SK-N-SH (cell line): ENCODE results near the gene PDCD2. TPM values are rescaled to one million over a fixed set of nuclear protein-coding genes. Genes with fewer than 3 reads are reported as not detected.

Experiments
- CTCF ChIA-PET: fragments of 300-600, 350-600 bp; formaldehyde crosslinking; extraction: SDS; loops from one replicate; lab custom pipeline; 2021; lab: Yijun Ruan, JAX
- POLR2A ChIA-PET: fragments of 350-600 bp; sonication (Branson Sonifier 250); formaldehyde crosslinking; extraction: SDS; loops from one replicate; lab custom pipeline; 2020; ENCODE audit warnings: antibody characterized with exemption, inconsistent platforms; lab: Yijun Ruan, JAX
- DNase-seq: peaks from one replicate; pipeline ENCODE4 v3.0.0; 2012
- H2AFZ ChIP-seq: fragments of 200-600 bp; sonication (generic); 2 replicates; pipeline ENCODE4 v1.8.1; 2016; ENCODE audit warnings: antibody characterized with exemption, mild to moderate bottlenecking, low read depth
- H3F3A ChIP-seq: fragments of 200-600 bp; sonication (generic); replicated peaks from 2 replicates; pipeline ENCODE3; 2016; ENCODE audit warnings: antibody characterized with exemption, mild to moderate bottlenecking; ENCODE audit not compliant: insufficient read depth
- H3K27ac ChIP-seq, 2 experiments: fragments of 200-500 bp in 1 of 2; fragments of 200-600 bp in 1 of 2; sonication (Bioruptor generic) in 1 of 2; sonication (generic), shearing (Covaris generic) in 1 of 2; 2 replicates each; pipeline versions ENCODE4 v1.5.1 to v1.6.1; 2014 to 2016; ENCODE audit warnings: low read depth in 2 of 2, inconsistent platforms in 1 of 2, low read length in 1 of 2, mild to moderate bottlenecking in 1 of 2, mixed read lengths in 1 of 2
- H3K27me3 ChIP-seq: fragments of 200-600 bp; sonication (generic), shearing (Covaris generic); 2 replicates; pipeline ENCODE4 v1.6.1; 2016; ENCODE audit warnings: mixed run types; ENCODE audit not compliant: insufficient read depth
- H3K36me3 ChIP-seq, 2 experiments: fragments of 200-500 bp in 1 of 2; fragments of 200-600 bp in 1 of 2; sonication (Bioruptor generic) in 1 of 2; sonication (generic) in 1 of 2; replicated peaks in 1 of 2; 2 replicates each; pipeline versions ENCODE3 to v1.5.1; 2014 to 2016; ENCODE audit warnings: low read length in 1 of 2, mild to moderate bottlenecking in 1 of 2; ENCODE audit not compliant: insufficient read depth in 2 of 2, control insufficient read depth in 1 of 2
- H3K4me1 ChIP-seq, 2 experiments: fragments of 200-500 bp in 1 of 2; fragments of 200-600 bp in 1 of 2; sonication (Bioruptor generic) in 1 of 2; sonication (generic), shearing (Covaris generic) in 1 of 2; 2 replicates each; pipeline versions ENCODE4 v1.5.1 to v1.6.1; 2014 to 2016; ENCODE audit warnings: low read depth in 1 of 2, low read length in 1 of 2, mixed run types in 1 of 2; ENCODE audit not compliant: insufficient read depth in 2 of 2, control insufficient read depth in 1 of 2
- H3K4me2 ChIP-seq: fragments of 200-600 bp; sonication (generic), shearing (Covaris generic); 2 replicates; pipeline ENCODE4 v1.6.1; 2017; ENCODE audit warnings: mixed run types
- H3K4me3 ChIP-seq, 2 experiments: fragments of 200-500 bp in 1 of 2; fragments of 200-600 bp in 1 of 2; sonication (Bioruptor generic) in 1 of 2; sonication (generic), shearing (Covaris generic) in 1 of 2; 2 replicates each; pipeline versions ENCODE4 v1.5.1 to v1.8.1; 2014 to 2016; ENCODE audit warnings: low read depth in 2 of 2, inconsistent platforms in 1 of 2, low read length in 1 of 2, mild to moderate bottlenecking in 1 of 2, mixed read lengths in 1 of 2, moderate library complexity in 1 of 2
- H3K79me2 ChIP-seq: fragments of 200-600 bp; sonication (generic); 2 replicates; pipeline ENCODE4 v1.8.1; 2017; ENCODE audit warnings: mild to moderate bottlenecking; ENCODE audit not compliant: insufficient read depth
- H3K9ac ChIP-seq: fragments of 200-600 bp; sonication (generic); 2 replicates; pipeline ENCODE4 v1.6.1; 2017; ENCODE audit warnings: mixed run types
- H3K9me2 ChIP-seq: fragments of 200-600 bp; sonication (generic); 2 replicates; pipeline ENCODE4 v1.6.1; 2017; ENCODE audit warnings: mixed run types
- H3K9me3 ChIP-seq: fragments of 200-600 bp; sonication (generic); 2 replicates; pipeline ENCODE4 v1.6.1; 2017; ENCODE audit warnings: mixed run types, mild to moderate bottlenecking, moderate library complexity
- H4K20me1 ChIP-seq: fragments of 200-600 bp; sonication (generic); 2 replicates; pipeline ENCODE4 v1.6.1; 2017; ENCODE audit warnings: mild to moderate bottlenecking, mixed run types; ENCODE audit not compliant: insufficient read depth
- EZH2phosphoT487 ChIP-seq: fragments of 200-600 bp; sonication (generic); IDR thresholded peaks from 2 replicates; pipeline ENCODE4 v1.6.1; 2017; ENCODE audit warnings: low read depth, mixed run types, mild to moderate bottlenecking, antibody characterized with exemption, moderate library complexity, borderline replicate concordance
- FOSL2 ChIP-seq: IDR thresholded peaks from 2 replicates; pipeline ENCODE4 v1.4.0; 2012; ENCODE audit warnings: low read depth, mild to moderate bottlenecking, moderate library complexity, borderline replicate concordance
- RFX5 ChIP-seq: IDR thresholded peaks from 2 replicates; pipeline ENCODE4 v1.6.1; 2012; ENCODE audit warnings: mild to moderate bottlenecking, improper control_type of control experiment, low read length
- WGBS: methylation state at CpG from one replicate; pipeline ENCODE4 v1.1.6; 2017; ENCODE audit warnings: low lambda C conversion rate; 5-methylcytosine and 5-hydroxymethylcytosine counted together
- polyA plus RNA-seq, 3 experiments: library from polyadenylated mRNA; depleted of rRNA; stranded (reverse); fragments of >200 nt; gene quantifications; 2 replicates each; pipeline ENCODE4 v1.2.3, GENCODE V29; 2012

Gene PDCD2
- polyA plus RNA-seq, 1 of the 3 experiments (the other 2 are of a cell fraction) = 82.1 TPM

GRCh38 chr6:170525795-170526194 is 58.6 kb downstream of the PDCD2 start:
- H3K9me3 ChIP-seq = no peaks in the 10 kb centered on the region
- no peaks in the 10 kb centered on the region for H3K27me3 ChIP-seq
- no peaks in the 10 kb centered on the region for H3K79me2 ChIP-seq
- H3K4me3 ChIP-seq = no peak overlapping the region
- POLR2A ChIA-PET = no interaction called here
- CTCF ChIA-PET = interaction anchor here (1.1 to 9.9 kb wide), 3 partner anchors 9 to 736 kb away, joined by 3 to 110 read pairs (median 13); no protein-coding TSS in a partner anchor
- TF ChIP-seq EZH2phosphoT487 = no peak
- no peak for TF ChIP-seq FOSL2
- no peak for TF ChIP-seq RFX5
- no peaks in the 10 kb centered on the region for H3K36me3 ChIP-seq
- DNase-seq = no peak
- H4K20me1 ChIP-seq = no peaks in the 10 kb centered on the region
- peaks cover 3% of the 10 kb centered on the region for H3F3A ChIP-seq
- H2AFZ ChIP-seq = no peak overlapping the region; the same call in 1 of the 2 replicates
- H3K9me2 ChIP-seq = no peaks in the 10 kb centered on the region
- H3K27ac ChIP-seq = no peak overlapping the region
- WGBS = 29% methylated on average over 7 of the region's 7 CpGs
- H3K9ac ChIP-seq = no peak overlapping the region
- peaks cover 0 to 9% of the 10 kb centered on the region in 2 experiments; a peak in 1 of 4 replicates for H3K4me1 ChIP-seq
- no peak overlapping the region for H3K4me2 ChIP-seq

Other genes starting within 250 kb of the PDCD2 start
- 546 and 588 TPM in 2 replicates for gene PSMB1, start 31.3 kb downstream of the PDCD2 start, polyA plus RNA-seq (2012; rRNA removed)
- 45.5 and 54.6 TPM in 2 replicates for gene TBP, start 30.3 kb downstream of the PDCD2 start, polyA plus RNA-seq (2012; rRNA removed)